GM03348 (cell line): ENCODE measurements around the gene FBXO47.

ENCODE experiments used
- DNase-seq: peaks from one replicate; pipeline ENCODE4 v3.0.0; 2012; ENCODE audit warnings: low spot score

Gene FBXO47, protein sequence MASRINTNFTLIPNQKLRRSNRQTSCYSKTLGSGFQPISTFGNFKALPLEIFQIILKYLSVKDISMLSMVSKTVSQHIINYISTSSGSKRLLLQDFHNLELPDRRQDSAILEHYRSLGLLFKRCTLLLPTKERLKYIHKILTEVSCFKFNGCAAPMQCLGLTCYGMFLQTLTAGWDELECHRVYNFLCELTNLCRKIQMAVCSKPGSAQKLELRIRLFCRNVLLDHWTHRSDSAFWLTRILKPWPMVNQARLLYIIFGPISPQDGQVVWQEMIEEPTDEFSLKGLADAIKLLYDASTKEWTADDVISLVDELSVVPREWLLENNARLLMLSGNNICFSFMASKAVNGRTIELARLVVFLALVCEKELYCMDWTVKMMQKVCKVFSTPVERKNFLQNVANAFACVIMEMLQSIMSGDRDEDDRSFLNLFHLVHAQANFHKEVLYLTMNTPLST

DNA sequence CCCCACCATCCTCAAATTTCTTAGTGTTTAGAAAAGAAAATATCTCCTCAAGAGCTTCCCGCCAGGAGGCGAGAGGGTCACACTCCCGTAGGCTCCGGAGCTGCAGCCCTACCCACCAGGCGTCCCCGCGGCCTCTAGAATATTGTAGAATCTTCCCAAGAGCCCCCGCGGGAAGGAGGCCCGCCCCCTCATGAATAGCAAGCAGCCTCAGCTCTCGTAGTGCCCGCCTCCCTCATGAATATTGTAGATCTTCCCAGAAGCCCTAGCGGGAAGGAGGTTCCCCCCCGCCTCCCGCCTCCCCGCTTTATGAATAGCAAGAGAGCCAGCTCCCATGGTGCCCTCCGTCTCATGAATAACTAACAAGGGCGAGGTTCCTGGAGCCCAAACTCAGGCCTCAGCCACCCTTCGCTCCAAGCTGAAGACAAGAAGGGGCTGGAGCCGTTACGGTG, at the start of gene FBXO47:
Gene FBXO47 (minus strand): TSS at position 114 of the 449 bp plus-strand sequence. CDS start 4,378 bp downstream, outside the sequence.
- DNase-seq = peak; percentile 81

DNA sequence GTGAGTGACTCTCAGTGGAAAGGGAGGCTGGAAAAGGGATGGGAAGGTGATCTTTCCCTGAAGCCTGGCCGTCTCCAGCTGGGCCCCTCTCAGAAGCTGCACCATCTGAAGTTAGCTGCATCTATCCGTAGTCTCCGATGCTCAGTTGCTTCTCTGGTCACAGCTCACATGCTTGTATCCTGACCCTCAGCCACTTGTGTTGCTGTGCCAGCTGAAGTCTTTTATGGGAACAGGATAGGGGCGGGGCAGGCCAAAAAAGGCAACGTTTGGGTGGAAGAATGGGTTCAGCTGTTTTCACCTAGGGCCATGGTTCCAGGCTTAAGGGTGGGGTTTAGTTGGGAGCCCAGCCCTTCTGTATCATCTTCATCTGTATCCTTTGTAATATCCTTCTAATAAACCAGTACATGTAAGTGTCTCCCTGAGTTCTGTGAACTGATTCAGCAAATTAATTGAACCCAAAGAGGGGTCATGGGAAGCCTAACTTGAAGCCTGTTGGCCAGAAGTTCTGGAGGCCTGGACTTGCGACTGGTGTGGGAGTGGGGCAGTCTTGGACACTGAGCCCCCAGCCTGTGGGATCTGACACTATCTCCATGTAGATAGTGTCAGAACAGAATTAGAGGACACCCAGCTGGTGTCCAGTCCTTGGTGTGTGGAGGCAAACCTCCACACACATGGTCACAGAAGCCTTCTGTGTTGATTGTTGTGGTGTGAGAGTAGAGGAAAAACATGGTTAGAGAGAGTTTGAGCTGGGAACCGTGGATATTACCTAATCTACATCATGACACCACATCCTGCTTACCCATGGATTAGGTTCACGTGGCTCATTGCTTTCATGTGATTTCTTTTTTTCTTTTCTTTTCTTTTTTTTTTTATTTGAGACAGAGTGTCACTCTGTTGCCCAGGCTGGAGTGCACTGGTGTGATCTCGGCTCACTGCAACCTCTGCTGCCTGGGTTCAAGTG, 49.3 kb upstream of the FBXO47 start:
- DNase-seq = no peak

DNA sequence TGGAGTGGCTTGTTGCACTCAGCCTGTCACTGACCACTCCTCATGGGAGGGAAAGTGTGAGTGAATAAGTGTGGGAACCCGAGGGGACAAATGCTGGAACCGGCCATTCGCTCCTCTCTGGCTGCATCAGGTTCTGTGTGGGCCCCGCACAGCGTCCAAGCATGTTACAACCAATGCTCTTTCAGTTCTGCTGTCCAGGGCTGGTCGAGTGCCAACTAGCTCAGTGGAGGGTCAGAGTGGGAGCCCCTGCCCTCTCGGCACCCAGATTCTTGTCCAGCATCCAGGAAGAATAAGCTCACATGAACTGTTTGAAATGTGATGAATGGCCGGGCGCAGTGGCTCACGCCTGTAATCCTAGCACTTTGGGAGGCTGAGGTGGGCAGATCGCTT, 48.3 kb upstream of the FBXO47 start:
- no peak for DNase-seq

DNA sequence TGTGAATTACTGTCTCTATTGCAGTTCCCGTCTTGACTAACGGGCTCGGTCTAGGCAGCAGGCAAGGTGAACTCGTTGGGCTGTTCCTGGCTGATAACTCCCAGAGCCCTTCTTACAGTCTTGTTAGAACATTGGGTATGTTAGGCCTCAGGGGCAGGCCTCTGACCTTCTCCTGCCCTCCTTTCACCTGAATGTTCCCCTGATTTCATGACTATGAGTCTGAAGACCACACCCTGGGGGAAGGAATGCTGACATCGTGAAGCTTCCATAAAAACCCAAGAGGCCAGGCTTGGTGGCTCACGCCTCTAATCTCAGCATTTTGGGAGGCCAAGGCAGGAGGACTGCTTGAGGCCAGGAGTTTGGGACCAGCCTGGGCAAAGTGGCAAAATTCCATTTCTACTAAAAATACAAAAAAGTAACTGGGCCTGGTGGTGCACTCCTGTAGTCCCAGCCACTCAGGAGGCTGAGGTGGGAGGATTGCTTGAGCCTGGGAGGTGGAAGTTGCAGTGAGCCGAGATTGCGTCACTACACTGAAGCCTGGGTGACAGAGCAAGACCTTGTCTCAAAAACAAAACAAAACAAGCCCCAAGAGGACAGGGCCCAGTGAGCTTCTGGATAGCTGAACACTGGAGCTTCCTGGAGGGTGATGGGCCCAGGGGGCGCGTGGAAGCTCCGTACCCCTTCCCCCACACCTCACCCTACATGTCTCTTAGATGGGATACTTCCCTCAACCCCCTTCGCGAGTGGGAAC, 47.8 kb upstream of the FBXO47 start:
- DNase-seq = no peak

DNA sequence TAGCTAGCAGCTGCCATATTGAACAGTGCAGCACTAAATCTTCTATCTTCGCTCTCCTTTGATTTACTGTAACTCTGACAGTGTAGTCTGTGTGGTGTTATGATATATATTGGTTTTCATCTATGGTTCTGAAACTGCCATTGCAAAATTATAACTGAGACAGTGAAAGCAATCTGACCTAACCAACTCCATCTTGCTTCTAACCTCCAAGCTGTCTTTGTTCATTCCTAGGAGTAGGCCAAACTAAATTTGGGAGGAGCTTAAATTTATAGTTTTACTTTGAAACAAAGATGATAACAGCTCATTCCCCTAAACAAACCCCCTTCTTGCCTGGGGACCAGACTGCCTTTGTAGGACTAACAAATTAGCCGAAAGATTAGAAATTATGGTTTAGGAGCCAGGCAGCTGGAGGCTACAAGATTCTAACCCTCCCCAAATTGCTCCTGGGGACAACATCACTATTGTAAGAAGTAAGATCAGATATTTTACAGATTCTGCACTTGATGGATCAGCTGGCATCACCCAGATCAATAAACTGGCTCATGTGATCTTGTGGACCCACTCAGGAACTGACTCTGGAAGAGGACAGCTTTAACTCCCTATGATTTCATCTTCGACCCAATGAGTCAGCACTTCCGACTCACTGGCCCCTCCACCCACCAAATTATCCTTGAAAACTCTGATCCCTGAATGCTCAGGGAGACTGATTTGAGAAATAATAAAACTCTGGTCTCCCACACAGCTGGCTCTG, 47.0 kb upstream of the FBXO47 start:
- DNase-seq = peak; percentile 60

DNA sequence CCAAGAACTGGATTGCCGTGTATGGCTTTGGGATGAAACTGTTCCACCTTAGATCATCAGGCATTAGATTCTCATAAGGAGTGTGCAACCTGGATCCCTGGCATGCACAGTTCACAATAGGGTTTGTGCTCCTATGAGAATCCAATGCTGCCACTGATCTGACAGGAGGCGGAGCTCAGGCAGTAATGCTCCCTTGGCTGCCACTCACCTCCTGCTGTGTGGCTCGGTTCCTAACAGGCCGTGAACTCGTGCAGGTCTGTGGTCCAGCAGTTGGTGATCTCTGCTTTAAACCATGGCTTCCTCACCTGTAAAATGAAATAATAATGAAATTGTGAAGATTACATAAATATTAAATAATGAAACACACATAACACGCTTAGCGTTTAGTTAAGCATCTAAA, 45.5 kb upstream of the FBXO47 start:
- DNase-seq = no peak

DNA sequence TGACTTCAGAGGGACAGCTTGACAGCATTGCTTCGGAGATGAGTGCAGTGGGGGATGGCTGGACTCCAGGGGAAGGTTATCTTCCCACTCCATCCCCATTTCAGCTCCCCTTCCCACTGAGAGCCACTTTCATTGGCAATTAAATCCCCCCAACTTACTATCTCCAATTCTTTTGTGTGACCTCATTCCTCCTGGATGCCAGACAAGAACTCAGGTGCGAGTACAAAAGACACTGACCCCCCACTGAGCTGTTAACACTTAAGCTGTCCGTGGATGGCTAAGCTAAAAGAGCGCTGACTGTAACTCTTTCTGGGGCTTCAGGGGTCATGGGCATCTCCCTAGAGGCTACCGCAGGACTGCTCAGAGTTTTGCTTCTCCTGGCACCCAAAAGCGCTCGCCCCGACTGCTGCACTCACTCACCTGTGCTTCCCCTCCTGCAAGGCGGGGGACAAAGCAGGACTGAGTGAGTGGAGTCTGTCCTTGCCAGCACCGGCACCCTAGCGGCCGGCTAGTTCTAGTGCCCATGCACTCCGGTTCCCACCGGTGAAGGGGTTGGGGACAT, 44.8 kb upstream of the FBXO47 start:
- no peak for DNase-seq

DNA sequence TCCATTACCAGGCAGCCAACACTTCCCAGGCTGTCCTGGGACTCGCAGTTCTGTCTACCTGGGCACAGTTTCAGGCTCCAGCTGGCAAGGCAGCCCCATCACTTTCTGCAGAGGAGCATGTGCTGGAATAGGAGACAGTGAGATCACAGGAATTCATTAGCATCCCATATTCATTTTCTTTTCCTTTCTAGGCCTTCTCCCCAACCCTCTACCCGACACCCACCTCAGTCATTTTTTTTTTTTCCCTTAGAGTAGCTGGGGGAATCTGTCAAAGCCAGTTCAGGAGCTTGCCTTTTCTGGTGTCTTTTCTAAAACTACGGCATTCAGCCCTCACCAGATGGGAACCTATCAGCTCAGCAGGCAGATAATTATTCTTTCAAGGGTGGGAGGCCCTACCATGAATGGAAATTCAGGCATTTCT, 42.4 kb upstream of the FBXO47 start:
- no peak for DNase-seq

DNA sequence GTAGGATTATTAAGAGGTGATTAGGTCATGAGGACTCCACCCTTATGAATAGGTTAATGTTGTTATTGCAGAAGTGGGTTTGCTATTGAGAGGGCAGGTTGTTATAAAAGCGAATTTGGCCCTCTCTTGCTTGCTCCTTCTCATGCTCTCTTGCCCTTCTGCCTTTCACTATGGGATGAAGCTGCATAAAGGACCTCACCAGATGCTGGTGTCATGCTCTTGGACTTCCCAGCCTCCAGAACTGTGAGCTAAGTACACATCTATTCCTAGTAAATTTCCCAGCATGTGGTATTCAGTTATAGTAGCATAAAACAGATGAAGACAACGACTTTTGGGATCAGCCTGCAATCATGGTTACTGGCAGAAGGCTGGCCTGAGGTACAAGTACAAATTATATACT, 41.4 kb upstream of the FBXO47 start:
- DNase-seq = no peak

DNA sequence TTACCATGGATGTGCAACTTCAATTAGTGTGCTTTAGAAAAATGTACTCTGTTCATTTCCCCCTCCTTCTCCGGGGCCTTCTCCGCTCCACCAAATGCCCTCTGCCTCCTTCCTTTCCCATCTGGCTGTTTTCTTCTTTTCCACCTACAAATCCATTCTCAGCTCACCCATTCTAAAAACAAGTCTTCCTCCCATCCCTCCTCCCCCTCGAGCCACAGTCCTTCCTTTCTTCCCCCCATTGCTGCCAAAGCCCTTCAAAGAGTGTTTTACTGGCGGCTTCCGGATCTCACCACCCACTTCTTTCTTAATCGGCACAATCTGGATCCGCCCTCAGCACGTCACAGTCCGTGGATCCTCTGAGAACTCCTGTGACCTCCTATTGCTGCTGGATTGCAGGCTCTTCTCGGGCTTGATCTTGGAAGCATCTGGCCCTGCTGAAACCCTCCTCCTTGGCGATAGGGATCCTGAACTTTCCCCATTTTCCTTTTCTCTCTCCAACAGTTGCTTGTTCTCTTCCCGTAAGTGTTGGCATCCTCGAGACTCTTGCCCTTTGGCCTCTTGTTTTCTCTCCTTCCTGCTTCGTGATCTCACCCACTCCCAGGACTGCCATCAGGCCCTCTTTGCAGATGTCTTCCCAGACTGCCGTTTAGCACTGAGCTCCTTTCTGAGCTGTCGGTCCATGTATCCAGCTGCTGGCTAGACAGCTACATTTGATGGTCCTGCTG, 36.0 kb upstream of the FBXO47 start:
- peak; percentile 88 for DNase-seq

DNA sequence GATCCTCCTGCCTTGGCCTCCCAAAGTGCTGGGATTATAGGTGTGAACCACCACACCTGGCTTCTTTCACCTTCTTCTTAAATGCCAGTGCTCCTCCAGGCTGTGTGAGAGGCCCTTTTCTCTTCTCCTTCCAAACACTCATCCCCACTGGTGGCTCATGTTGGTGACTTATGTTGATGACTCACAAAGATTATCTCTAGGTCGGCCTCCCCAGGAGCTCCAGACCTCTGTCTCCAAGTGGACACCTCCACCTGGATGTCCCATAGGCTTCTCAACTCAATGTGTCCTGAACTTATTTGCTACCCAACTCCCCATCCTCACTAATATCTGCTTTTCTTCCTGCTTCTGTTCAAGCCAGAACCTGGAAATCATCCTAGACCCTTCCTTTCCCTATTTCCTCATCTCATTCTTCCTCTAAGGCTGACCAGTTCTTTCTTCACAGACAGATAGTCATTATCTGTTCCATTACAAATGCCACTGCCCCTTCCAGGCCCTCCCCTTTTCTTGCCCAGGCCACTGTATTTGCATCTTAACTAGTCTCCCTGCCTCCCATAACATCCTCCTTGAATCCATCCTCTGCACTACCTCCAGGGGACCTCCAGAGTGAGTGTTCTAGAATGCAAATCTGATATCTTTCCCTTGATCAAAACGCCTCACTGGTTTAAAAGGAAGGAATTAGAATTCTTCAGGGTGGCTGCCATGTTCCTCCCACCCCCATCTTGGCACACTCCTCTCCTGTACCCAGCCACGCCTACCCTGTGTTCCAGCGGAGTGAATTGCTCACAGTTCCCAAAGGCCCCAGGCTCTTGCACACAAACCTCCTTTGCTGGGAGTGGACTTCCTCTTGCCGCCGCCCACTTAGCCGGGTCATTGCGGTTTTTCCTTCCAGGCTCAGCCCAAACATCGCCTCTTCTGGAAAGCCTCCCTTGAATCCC, 34.8 kb upstream of the FBXO47 start:
- peak; percentile 90 for DNase-seq

DNA sequence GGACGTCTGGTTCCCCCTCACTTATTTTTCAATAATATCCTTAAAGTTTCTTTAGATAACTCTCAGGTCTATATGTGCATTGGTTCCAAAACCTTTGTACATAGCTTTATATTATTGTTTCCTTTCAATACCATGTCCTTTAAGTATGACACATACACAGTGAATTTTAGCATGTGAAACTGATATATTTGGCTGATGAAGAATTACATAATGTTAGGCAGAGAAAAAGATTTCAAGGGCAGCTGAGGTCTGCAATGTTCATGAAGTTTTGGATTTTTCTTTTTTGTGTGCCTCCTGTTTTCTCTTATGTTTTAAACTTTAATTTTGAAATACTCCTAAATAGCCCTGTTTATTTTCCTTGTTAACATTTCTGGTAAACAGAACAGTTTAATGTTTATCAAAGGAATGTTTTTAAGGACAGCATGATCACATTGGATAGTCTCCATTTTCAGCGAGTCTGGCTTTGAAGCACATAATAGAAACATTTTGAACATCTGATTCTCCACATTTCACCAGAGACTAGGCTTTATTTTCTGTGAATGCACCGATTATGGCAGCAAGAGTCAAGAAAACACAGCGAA, 32.9 kb upstream of the FBXO47 start:
- DNase-seq = no peak

DNA sequence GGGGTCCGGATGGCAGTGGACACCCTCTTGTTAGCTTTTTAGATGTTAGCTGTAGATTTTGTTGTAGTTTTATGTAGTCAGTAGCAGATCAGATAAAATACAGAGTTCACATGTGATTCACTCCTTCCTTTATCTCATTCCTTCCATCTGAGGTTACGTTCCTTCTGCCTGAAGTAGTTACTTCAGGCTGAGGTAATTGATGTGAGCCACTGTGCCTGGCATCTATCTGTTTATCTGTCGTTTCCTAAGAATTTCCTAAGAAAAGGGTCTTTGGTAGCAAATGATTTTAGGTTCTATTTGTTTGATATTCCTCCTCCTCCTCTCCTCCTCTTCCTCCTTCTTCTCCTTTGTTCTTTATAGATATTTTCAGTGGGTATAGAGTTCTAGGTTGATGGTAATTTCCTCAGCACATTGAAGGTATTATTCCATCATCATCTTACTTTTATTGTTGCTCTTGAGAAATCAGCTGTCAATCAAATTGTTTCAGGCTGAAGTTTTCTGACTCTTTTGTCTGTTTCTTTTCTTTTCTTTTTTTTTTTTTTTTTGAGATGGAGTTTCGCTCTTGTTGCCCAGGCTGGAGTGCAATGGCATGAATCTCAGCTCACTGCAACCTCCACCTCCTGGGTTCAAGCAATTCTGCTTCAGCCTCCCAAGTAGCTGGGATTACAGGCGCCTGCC, 29.6 kb upstream of the FBXO47 start:
- DNase-seq = no peak

DNA sequence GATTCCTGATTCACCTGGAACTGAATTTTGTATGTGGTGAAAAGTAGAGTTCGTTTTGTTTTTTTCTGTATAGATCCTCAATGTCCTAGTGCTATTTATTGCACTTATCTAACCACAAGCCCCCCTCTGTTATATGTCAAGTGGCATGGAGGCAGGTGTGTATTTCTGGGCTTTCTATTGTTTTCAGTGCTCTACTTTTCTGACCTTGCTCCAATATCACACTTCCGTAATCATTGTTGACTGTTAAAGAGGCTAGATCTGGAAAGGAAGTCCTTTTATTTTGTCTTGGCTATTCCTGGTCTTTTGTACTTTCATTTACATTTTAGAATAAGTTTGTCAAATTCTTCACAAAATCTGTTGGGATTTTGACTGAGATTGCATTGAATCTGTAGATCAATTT, 26.8 kb upstream of the FBXO47 start:
- DNase-seq = no peak

DNA sequence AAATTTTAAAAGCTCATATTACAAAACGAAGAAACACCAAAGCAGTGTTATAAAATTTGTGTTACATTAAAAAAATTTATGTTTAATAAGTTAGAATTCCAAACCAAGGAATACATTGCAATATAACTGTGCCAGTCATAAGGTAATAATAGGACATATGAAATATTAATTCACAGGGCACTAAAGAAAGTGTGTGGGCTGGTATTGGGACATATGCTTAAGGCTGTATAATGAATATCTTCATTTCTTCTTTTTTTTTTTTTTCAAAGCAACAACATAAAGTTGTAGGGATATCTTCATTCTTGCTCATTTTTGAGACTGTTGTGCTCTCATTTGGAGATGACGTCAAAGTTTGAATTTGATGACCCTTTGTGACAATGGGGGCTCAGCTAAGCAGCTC, 17.5 kb upstream of the FBXO47 start:
- DNase-seq = no peak

DNA sequence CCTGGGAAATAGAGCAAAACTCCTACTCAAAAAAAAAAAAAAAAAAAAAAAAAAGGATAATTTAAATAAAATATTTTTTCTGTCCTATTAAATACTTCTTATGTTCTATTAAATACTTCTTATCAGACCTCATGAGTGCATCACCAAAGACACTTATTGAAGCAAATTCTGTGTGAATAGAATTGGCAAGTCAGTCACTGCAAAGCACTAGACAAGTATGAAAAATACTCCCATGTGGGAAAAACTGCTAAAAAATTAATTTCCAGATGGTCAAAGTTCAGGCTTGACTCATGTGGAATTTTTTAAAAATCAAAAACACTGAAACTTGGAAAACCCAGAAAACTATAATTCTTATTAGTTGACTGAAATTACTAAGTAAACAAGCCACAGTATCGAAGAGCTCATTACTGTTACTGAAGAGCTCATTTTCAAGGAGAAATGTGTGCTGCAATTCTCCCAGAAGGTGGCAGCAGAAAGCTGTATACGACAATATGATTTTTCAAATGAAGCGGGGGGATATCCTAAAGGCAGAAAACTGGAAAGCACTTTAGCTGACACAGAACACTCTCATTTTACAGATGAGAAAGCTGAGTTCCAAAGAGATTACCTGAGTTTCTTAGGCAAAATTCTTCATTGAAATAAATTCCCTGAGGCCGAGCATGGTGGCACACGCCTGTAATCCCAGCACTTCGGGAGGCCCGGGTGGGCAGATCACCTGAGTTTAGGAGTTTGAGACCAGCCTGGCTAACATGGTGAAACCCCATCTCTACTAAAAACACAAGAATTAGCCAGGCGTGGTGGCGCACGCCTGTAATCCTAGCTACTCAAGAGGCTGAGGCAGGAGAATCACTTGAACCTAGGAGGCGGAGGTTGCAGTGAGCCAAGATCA, 15.9 kb upstream of the FBXO47 start:
- DNase-seq = peak; percentile 61

DNA sequence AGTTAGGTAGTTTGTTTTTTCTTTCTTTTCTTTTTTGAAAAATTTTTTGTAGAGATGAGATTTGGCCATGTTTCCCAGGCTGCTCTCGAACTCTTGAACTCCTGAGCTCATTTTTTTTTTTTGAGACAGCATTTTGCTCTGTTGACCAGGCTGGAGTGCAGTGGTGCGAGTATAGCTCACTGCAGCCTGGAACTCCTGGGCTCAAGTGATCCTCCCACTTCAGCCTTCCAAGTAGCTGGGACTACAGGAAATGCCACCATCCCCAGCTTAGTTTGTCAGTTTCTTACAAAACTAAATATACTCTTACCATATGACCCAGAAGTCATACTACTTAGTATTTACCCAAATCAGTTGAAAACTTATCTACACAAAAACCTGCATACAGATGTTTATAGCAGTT, 14.4 kb upstream of the FBXO47 start:
- DNase-seq = no peak
